Measurements from ENCODE around the gene KREMEN1. TPM values are rescaled to one million over a fixed set of nuclear protein-coding genes. Genes with fewer than 3 reads are reported as not detected.

Gene KREMEN1
- total RNA-seq, 1 experiment from 2014 or later: not detected

- no peaks in the 10 kb centered on the region for H3K9me2 ChIP-seq (replicated peaks; ENCODE audit: insufficient read depth, low read length)
- H3K9ac ChIP-seq (ENCODE audit: low read length): no peak overlapping the region
- H3K36me3 ChIP-seq (ENCODE audit: insufficient read depth, low read length): no peaks in the 10 kb centered on the region
- no peaks in the 10 kb centered on the region; the same call in 1 of the 2 replicates for H4K20me1 ChIP-seq (ENCODE audit: insufficient read depth, low read depth, low read length)
- H3K4me2 ChIP-seq (ENCODE audit: low read depth, low read length, poor library complexity, severe bottlenecking): no peak overlapping the region
- no peak overlapping the region for H3K4me3 ChIP-seq (ENCODE audit: low read length)
- H3K27ac ChIP-seq (ENCODE audit: low read length): no peak overlapping the region
- no peak for DNase-seq
- H3K4me1 ChIP-seq (ENCODE audit: low read length): no peaks in the 10 kb centered on the region
- no peaks in the 10 kb centered on the region for H3K9me3 ChIP-seq (ENCODE audit: low read length)
- H3K27me3 ChIP-seq (ENCODE audit: low read length): no peaks in the 10 kb centered on the region
- H3K79me2 ChIP-seq (ENCODE audit: low read length): no peaks in the 10 kb centered on the region
- no peak overlapping the region for H2AFZ ChIP-seq (ENCODE audit: low read length)
These were observed 71.3 kb downstream of the KREMEN1 start for GRCh38 chr22:29143941-29144785.

GRCh38 chr22:29144786-29145160 is 71.9 kb downstream of the KREMEN1 start:
- Histone ChIP-seq H2AFZ (ENCODE audit: low read length) (no peak overlapping the region), H3K79me2 (ENCODE audit: low read length) (no peaks in the 10 kb centered on the region), H3K36me3 (ENCODE audit: insufficient read depth, low read length) (no peaks in the 10 kb centered on the region), H4K20me1 (ENCODE audit: insufficient read depth, low read depth, low read length) (no peaks in the 10 kb centered on the region; the same call in 1 of the 2 replicates), H3K4me1 (ENCODE audit: low read length) (no peaks in the 10 kb centered on the region), H3K27ac (ENCODE audit: low read length) (no peak overlapping the region), H3K27me3 (ENCODE audit: low read length) (no peaks in the 10 kb centered on the region), H3K4me2 (ENCODE audit: low read depth, low read length, poor library complexity, severe bottlenecking) (no peak overlapping the region), H3K9me3 (ENCODE audit: low read length) (no peaks in the 10 kb centered on the region), H3K9ac (ENCODE audit: low read length) (no peak overlapping the region), H3K9me2 (replicated peaks; ENCODE audit: insufficient read depth, low read length) (no peaks in the 10 kb centered on the region), H3K4me3 (ENCODE audit: low read length) (no peak overlapping the region)
- no peak for DNase-seq

- no peaks in the 10 kb centered on the region for H3K27me3 ChIP-seq (ENCODE audit: low read length)
- no peak for DNase-seq
These were observed 72.7 kb downstream of the KREMEN1 start for GRCh38 chr22:29145321-29146072.

GRCh38 chr22:29146091-29146560 is 73.3 kb downstream of the KREMEN1 start:
- Histone ChIP-seq H3K79me2 (ENCODE audit: low read length) (no peaks in the 10 kb centered on the region), H3K9ac (ENCODE audit: low read length) (no peak overlapping the region), H3K9me2 (replicated peaks; ENCODE audit: insufficient read depth, low read length) (no peaks in the 10 kb centered on the region), H3K4me3 (ENCODE audit: low read length) (no peak overlapping the region), H3K4me1 (ENCODE audit: low read length) (no peaks in the 10 kb centered on the region), H3K9me3 (ENCODE audit: low read length) (no peaks in the 10 kb centered on the region), H3K36me3 (ENCODE audit: insufficient read depth, low read length) (no peaks in the 10 kb centered on the region), H4K20me1 (ENCODE audit: insufficient read depth, low read depth, low read length) (no peaks in the 10 kb centered on the region; the same call in 1 of the 2 replicates), H3K27me3 (ENCODE audit: low read length) (no peaks in the 10 kb centered on the region), H3K27ac (ENCODE audit: low read length) (no peak overlapping the region), H3K4me2 (ENCODE audit: low read depth, low read length, poor library complexity, severe bottlenecking) (no peak overlapping the region), H2AFZ (ENCODE audit: low read length) (no peak overlapping the region)
- no peak for DNase-seq

More at GRCh38 chr22:29145321-29146072, 72.7 kb downstream of the KREMEN1 start:
- Histone ChIP-seq H3K4me1 (ENCODE audit: low read length) (no peaks in the 10 kb centered on the region), H4K20me1 (ENCODE audit: insufficient read depth, low read depth, low read length) (no peaks in the 10 kb centered on the region; the same call in 1 of the 2 replicates), H3K27ac (ENCODE audit: low read length) (no peak overlapping the region), H3K9me3 (ENCODE audit: low read length) (no peaks in the 10 kb centered on the region), H3K9me2 (replicated peaks; ENCODE audit: insufficient read depth, low read length) (no peaks in the 10 kb centered on the region), H2AFZ (ENCODE audit: low read length) (no peak overlapping the region), H3K79me2 (ENCODE audit: low read length) (no peaks in the 10 kb centered on the region), H3K9ac (ENCODE audit: low read length) (no peak overlapping the region), H3K36me3 (ENCODE audit: insufficient read depth, low read length) (no peaks in the 10 kb centered on the region), H3K4me3 (ENCODE audit: low read length) (no peak overlapping the region), H3K4me2 (ENCODE audit: low read depth, low read length, poor library complexity, severe bottlenecking) (no peak overlapping the region)

GRCh38 chr22:29146771-29147170 is 73.9 kb downstream of the KREMEN1 start:
- Histone ChIP-seq H3K9ac (ENCODE audit: low read length) (no peak overlapping the region), H3K27me3 (ENCODE audit: low read length) (no peaks in the 10 kb centered on the region)

GRCh38 chr22:29147331-29147899 is 74.6 kb downstream of the KREMEN1 start:
- H3K36me3 ChIP-seq (ENCODE audit: insufficient read depth, low read length): no peaks in the 10 kb centered on the region
- H3K79me2 ChIP-seq (ENCODE audit: low read length): no peaks in the 10 kb centered on the region
- no peaks in the 10 kb centered on the region for H3K9me3 ChIP-seq (ENCODE audit: low read length)
- H3K9me2 ChIP-seq (replicated peaks; ENCODE audit: insufficient read depth, low read length): no peaks in the 10 kb centered on the region
- no peak overlapping the region for H2AFZ ChIP-seq (ENCODE audit: low read length)
- DNase-seq: no peak
- H3K4me1 ChIP-seq (ENCODE audit: low read length): no peaks in the 10 kb centered on the region
- no peaks in the 10 kb centered on the region for H3K27me3 ChIP-seq (ENCODE audit: low read length)
- no peaks in the 10 kb centered on the region; the same call in 1 of the 2 replicates for H4K20me1 ChIP-seq (ENCODE audit: insufficient read depth, low read depth, low read length)
- no peak overlapping the region for H3K9ac ChIP-seq (ENCODE audit: low read length)
- no peak overlapping the region for H3K27ac ChIP-seq (ENCODE audit: low read length)
- no peak overlapping the region for H3K4me2 ChIP-seq (ENCODE audit: low read depth, low read length, poor library complexity, severe bottlenecking)
- no peak overlapping the region for H3K4me3 ChIP-seq (ENCODE audit: low read length)

More at GRCh38 chr22:29146771-29147170, 73.9 kb downstream of the KREMEN1 start:
- H3K9me2 ChIP-seq (replicated peaks; ENCODE audit: insufficient read depth, low read length): no peaks in the 10 kb centered on the region
- H4K20me1 ChIP-seq (ENCODE audit: insufficient read depth, low read depth, low read length): no peaks in the 10 kb centered on the region; the same call in 1 of the 2 replicates
- no peaks in the 10 kb centered on the region for H3K36me3 ChIP-seq (ENCODE audit: insufficient read depth, low read length)
- H2AFZ ChIP-seq (ENCODE audit: low read length): no peak overlapping the region
- H3K79me2 ChIP-seq (ENCODE audit: low read length): no peaks in the 10 kb centered on the region
- no peaks in the 10 kb centered on the region for H3K4me1 ChIP-seq (ENCODE audit: low read length)
- H3K4me2 ChIP-seq (ENCODE audit: low read depth, low read length, poor library complexity, severe bottlenecking): no peak overlapping the region
- no peaks in the 10 kb centered on the region for H3K9me3 ChIP-seq (ENCODE audit: low read length)
- DNase-seq: no peak
- H3K27ac ChIP-seq (ENCODE audit: low read length): no peak overlapping the region
- H3K4me3 ChIP-seq (ENCODE audit: low read length): no peak overlapping the region

GRCh38 chr22:29148036-29148435 is 75.2 kb downstream of the KREMEN1 start:
- Histone ChIP-seq H3K4me1 (ENCODE audit: low read length) (no peaks in the 10 kb centered on the region), H4K20me1 (ENCODE audit: insufficient read depth, low read depth, low read length) (no peaks in the 10 kb centered on the region; the same call in 1 of the 2 replicates), H3K27me3 (ENCODE audit: low read length) (no peaks in the 10 kb centered on the region), H3K4me3 (ENCODE audit: low read length) (no peak overlapping the region), H3K27ac (ENCODE audit: low read length) (no peak overlapping the region), H3K9ac (ENCODE audit: low read length) (no peak overlapping the region), H3K9me2 (replicated peaks; ENCODE audit: insufficient read depth, low read length) (no peaks in the 10 kb centered on the region), H3K36me3 (ENCODE audit: insufficient read depth, low read length) (no peaks in the 10 kb centered on the region), H2AFZ (ENCODE audit: low read length) (no peak overlapping the region), H3K9me3 (ENCODE audit: low read length) (no peaks in the 10 kb centered on the region), H3K4me2 (ENCODE audit: low read depth, low read length, poor library complexity, severe bottlenecking) (no peak overlapping the region), H3K79me2 (ENCODE audit: low read length) (no peaks in the 10 kb centered on the region)
- DNase-seq: no peak

GRCh38 chr22:29148826-29149225 is 76.0 kb downstream of the KREMEN1 start:
- no peaks in the 10 kb centered on the region for H3K36me3 ChIP-seq (ENCODE audit: insufficient read depth, low read length)
- H3K9me3 ChIP-seq (ENCODE audit: low read length): no peaks in the 10 kb centered on the region
- H3K9ac ChIP-seq (ENCODE audit: low read length): no peak overlapping the region
- no peak overlapping the region for H3K4me2 ChIP-seq (ENCODE audit: low read depth, low read length, poor library complexity, severe bottlenecking)
- H3K4me1 ChIP-seq (ENCODE audit: low read length): no peaks in the 10 kb centered on the region
- no peaks in the 10 kb centered on the region for H3K79me2 ChIP-seq (ENCODE audit: low read length)
- no peaks in the 10 kb centered on the region; the same call in 1 of the 2 replicates for H4K20me1 ChIP-seq (ENCODE audit: insufficient read depth, low read depth, low read length)
- H3K27ac ChIP-seq (ENCODE audit: low read length): no peak overlapping the region
- no peak overlapping the region for H2AFZ ChIP-seq (ENCODE audit: low read length)
- H3K27me3 ChIP-seq (ENCODE audit: low read length): no peaks in the 10 kb centered on the region
- no peak overlapping the region for H3K4me3 ChIP-seq (ENCODE audit: low read length)
- H3K9me2 ChIP-seq (replicated peaks; ENCODE audit: insufficient read depth, low read length): no peaks in the 10 kb centered on the region
- no peak for DNase-seq
